GM19193 (cell line): ENCODE measurements around the gene PLPP7.

ENCODE experiments used
- POLR2A ChIP-seq: IDR thresholded peaks from 4 replicates; pipeline ENCODE4 v1.6.1; 2011; ENCODE audit not compliant: insufficient read depth, insufficient read length; ENCODE audit errors: extremely low read depth

Gene PLPP7

GRCh38 chr9:131277287-131277909 lies 12.1 kb upstream of the PLPP7 start:
- TF ChIP-seq POLR2A, result peak; percentile 16

- TF ChIP-seq POLR2A, result no peak
Measured at GRCh38 chr9:131277910-131278701, 11.4 kb upstream of the PLPP7 start.

- no peak for TF ChIP-seq POLR2A
Measured at GRCh38 chr9:131278702-131279111, 10.8 kb upstream of the PLPP7 start.

GRCh38 chr9:131279196-131279862 lies 10.2 kb upstream of the PLPP7 start:
- no peak for TF ChIP-seq POLR2A

GRCh38 chr9:131279863-131280570 lies 9.5 kb upstream of the PLPP7 start:
- TF ChIP-seq POLR2A, result no peak

- TF ChIP-seq POLR2A, result no peak
Measured at GRCh38 chr9:131280660-131281059, 8.9 kb upstream of the PLPP7 start.

GRCh38 chr9:131281119-131281965 lies 8.2 kb upstream of the PLPP7 start:
- no peak for TF ChIP-seq POLR2A

- no peak for TF ChIP-seq POLR2A
Measured at GRCh38 chr9:131282175-131282574, 7.3 kb upstream of the PLPP7 start.

- TF ChIP-seq POLR2A, result no peak
Measured at GRCh38 chr9:131282688-131283422, 6.7 kb upstream of the PLPP7 start.

GRCh38 chr9:131284856-131285255 lies 4.7 kb upstream of the PLPP7 start:
- TF ChIP-seq POLR2A, result no peak

- TF ChIP-seq POLR2A, result no peak
Measured at GRCh38 chr9:131287359-131287758, 2.2 kb upstream of the PLPP7 start.

- TF ChIP-seq POLR2A, result no peak
Measured at GRCh38 chr9:131288217-131288616, 1.3 kb upstream of the PLPP7 start.

- TF ChIP-seq POLR2A, result no peak
Measured at GRCh38 chr9:131290036-131290766, 678 bp downstream of the PLPP7 start.
